Measurements from ENCODE around the gene CCDC194. TPM values are rescaled to one million over a fixed set of nuclear protein-coding genes. Genes with fewer than 3 reads are reported as not detected.

The CCDC194 gene
- total and polyA plus RNA-seq, 2 donors from 2014 or later: 0.57 TPM; not detected in 1

DNA sequence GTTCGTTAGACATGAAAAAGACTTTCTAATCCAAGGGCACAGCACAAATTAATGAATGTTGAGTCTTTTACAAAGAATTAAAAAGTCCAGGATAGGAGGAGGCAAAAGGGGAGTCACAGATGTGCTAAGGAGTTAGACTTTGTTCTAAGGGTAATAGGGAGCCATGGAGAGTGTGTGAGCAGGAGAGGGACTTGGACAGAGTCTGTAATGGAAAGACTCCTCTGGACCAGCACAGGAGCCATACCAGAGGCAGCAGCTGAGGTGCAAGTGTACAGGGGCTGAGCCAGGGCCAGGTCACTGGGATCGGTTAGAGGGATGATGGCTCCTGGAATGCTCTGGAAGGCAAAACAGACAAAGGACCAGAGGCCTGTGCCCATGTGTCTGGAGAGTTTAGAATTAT lies 46.1 kb downstream of the CCDC194 start:
- no peaks in the 10 kb centered on the region for H3K27me3 ChIP-seq (ENCODE audit: control insufficient read depth, insufficient read depth, low read length)
- TF ChIP-seq, protein P1, sequence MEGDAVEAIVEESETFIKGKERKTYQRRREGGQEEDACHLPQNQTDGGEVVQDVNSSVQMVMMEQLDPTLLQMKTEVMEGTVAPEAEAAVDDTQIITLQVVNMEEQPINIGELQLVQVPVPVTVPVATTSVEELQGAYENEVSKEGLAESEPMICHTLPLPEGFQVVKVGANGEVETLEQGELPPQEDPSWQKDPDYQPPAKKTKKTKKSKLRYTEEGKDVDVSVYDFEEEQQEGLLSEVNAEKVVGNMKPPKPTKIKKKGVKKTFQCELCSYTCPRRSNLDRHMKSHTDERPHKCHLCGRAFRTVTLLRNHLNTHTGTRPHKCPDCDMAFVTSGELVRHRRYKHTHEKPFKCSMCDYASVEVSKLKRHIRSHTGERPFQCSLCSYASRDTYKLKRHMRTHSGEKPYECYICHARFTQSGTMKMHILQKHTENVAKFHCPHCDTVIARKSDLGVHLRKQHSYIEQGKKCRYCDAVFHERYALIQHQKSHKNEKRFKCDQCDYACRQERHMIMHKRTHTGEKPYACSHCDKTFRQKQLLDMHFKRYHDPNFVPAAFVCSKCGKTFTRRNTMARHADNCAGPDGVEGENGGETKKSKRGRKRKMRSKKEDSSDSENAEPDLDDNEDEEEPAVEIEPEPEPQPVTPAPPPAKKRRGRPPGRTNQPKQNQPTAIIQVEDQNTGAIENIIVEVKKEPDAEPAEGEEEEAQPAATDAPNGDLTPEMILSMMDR (IDR thresholded peaks at IDR 0.05; ENCODE audit: borderline replicate concordance, extremely low read depth, insufficient read depth): no peak
- H3K4me3 ChIP-seq (ENCODE audit: low read length in 3 of 3): no peak overlapping the region
- intact Hi-C loops (cut with DNase I): no loop called here
- FAIRE-seq (no peak), DNase-seq (no peak)
- no peaks in the 10 kb centered on the region for H3K9me3 ChIP-seq (ENCODE audit: control insufficient read depth in 2 of 3, insufficient read depth in 1 of 3, low read length in 3 of 3)
- peak overlapping the region; percentile 51 to 54 for H3K27ac ChIP-seq (ENCODE audit: low read depth in 2 of 2, low read length in 2 of 2)
- H3K9ac ChIP-seq (ENCODE audit: low read length in 3 of 3): no peak overlapping the region
- peaks cover 0 to 7% (median 0%) of the 10 kb centered on the region in 3 donors for H3K4me1 ChIP-seq (ENCODE audit: control insufficient read depth in 2 of 3, insufficient read depth in 2 of 3, low read depth in 1 of 3, low read length in 3 of 3)
- H3K36me3 ChIP-seq (ENCODE audit: control insufficient read depth in 2 of 3, insufficient read depth in 3 of 3, low read length in 3 of 3): no peaks in the 10 kb centered on the region

DNA sequence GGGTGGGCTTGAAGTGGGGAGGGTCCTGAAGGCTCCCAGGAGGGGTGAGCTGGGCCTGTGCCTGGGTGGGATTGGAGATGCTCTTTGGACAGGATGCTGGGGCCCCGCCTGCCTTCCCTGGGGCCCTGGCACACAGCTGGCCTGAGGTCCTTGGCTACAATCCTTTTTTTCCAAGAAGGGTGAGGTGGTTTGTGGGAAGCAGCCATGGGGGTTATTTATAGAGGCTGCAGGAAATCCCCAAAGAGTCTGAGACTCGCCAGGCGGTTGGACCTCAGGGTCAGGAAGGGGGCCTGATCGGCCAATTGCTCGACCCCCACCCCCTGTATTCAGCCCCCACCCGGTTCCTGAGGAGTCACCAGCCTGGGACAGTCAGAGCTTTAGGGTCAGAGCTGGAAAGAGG lies 46.6 kb downstream of the CCDC194 start:
- Histone ChIP-seq H3K9ac (ENCODE audit: low read length in 3 of 3) (no peak overlapping the region), H3K27me3 (ENCODE audit: control insufficient read depth, insufficient read depth, low read length) (no peaks in the 10 kb centered on the region), H3K9me3 (ENCODE audit: control insufficient read depth in 2 of 3, insufficient read depth in 1 of 3, low read length in 3 of 3) (no peaks in the 10 kb centered on the region), H3K4me1 (ENCODE audit: control insufficient read depth in 2 of 3, insufficient read depth in 2 of 3, low read depth in 1 of 3, low read length in 3 of 3) (peaks cover 0 to 4% (median 0%) of the 10 kb centered on the region in 3 donors), H3K36me3 (ENCODE audit: control insufficient read depth in 2 of 3, insufficient read depth in 3 of 3, low read length in 3 of 3) (no peaks in the 10 kb centered on the region), H3K4me3 (ENCODE audit: low read length in 3 of 3) (no peak overlapping the region), H3K27ac (ENCODE audit: low read depth in 2 of 2, low read length in 2 of 2) (peak overlapping the region; percentile 22 to 54)
- DNase-seq (peak in 1 of 5 donors; percentile 85), FAIRE-seq (no peak)
- intact Hi-C loops (cut with DNase I): no loop called here
- TF ChIP-seq, protein P1 (IDR thresholded peaks at IDR 0.05; ENCODE audit: borderline replicate concordance, extremely low read depth, insufficient read depth): no peak

DNA sequence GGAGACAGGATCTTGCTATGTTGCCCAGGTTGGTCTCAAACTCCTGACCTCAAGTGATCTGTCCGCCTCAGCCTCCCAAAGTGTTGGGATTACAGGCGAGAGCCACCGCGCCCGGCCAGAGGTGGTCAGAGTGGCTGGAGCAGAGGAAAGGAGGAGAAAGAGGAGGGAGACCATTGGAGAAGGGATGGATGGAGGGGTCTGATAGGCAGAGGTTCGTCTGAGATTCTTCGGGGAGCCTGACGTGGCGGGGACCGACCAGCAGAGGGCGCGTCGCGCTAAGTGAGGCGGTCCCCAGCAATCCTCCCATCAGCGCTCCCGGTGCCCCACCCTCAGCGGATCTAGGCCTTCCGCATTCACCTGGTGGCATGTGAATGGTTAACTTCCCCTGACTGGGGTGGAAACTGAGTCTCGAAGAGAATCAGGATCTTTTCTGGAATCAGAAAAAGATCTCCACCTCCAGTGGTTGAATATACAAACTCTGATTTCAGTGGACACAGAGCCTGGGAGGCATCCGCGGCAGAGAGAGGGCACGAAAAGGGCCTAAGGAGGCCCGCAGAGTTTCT lies 47.8 kb downstream of the CCDC194 start:
- intact Hi-C loops (cut with DNase I): no loop called here
- DNase-seq (peak; percentile 75 to 89 (median 83)), FAIRE-seq (no peak)
- H3K9ac ChIP-seq (ENCODE audit: low read length in 3 of 3): no peak overlapping the region
- H3K27me3 ChIP-seq (ENCODE audit: control insufficient read depth, insufficient read depth, low read length): no peaks in the 10 kb centered on the region
- H3K4me3 ChIP-seq (ENCODE audit: low read length in 3 of 3): no peak overlapping the region
- no peaks in the 10 kb centered on the region for H3K36me3 ChIP-seq (ENCODE audit: control insufficient read depth in 2 of 3, insufficient read depth in 3 of 3, low read length in 3 of 3)
- H3K9me3 ChIP-seq (ENCODE audit: control insufficient read depth in 2 of 3, insufficient read depth in 1 of 3, low read length in 3 of 3): no peaks in the 10 kb centered on the region
- TF ChIP-seq, protein P1 (IDR thresholded peaks at IDR 0.05; ENCODE audit: borderline replicate concordance, extremely low read depth, insufficient read depth): peak; percentile 89
- H3K27ac ChIP-seq (ENCODE audit: low read depth in 2 of 2, low read length in 2 of 2): no peak overlapping the region
- peaks cover 0 to 4% (median 0%) of the 10 kb centered on the region in 3 donors for H3K4me1 ChIP-seq (ENCODE audit: control insufficient read depth in 2 of 3, insufficient read depth in 2 of 3, low read depth in 1 of 3, low read length in 3 of 3)

DNA sequence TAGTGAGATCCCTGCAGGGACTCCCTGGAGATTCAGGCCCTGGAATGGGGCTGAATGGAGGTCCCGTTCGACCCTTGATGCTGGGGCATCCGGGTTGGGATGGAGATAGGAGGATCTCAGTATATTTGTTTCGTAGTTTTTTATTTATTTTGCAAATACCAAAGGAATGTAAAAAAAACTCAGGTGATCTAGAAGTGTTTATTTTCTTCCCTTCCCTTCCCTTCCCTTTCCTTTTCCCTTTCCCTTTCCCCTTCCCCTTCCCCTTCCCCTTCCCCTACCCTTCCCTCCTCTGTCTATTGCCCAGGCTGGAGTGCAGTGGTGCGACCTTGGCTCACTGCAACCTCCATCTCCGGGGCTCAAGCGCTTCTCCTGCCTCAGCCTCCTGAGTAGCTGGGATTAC lies 52.2 kb downstream of the CCDC194 start:
- intact Hi-C loops (cut with DNase I): no loop called here
- Histone ChIP-seq H3K27me3 (ENCODE audit: control insufficient read depth, insufficient read depth, low read length) (no peaks in the 10 kb centered on the region), H3K27ac (ENCODE audit: low read depth in 2 of 2, low read length in 2 of 2) (no peak overlapping the region), H3K36me3 (ENCODE audit: control insufficient read depth in 2 of 3, insufficient read depth in 3 of 3, low read length in 3 of 3) (no peaks in the 10 kb centered on the region), H3K9ac (ENCODE audit: low read length in 3 of 3) (no peak overlapping the region), H3K9me3 (ENCODE audit: control insufficient read depth in 2 of 3, insufficient read depth in 1 of 3, low read length in 3 of 3) (no peaks in the 10 kb centered on the region), H3K4me1 (ENCODE audit: control insufficient read depth in 2 of 3, insufficient read depth in 2 of 3, low read depth in 1 of 3, low read length in 3 of 3) (peaks cover 0 to 11% (median 0%) of the 10 kb centered on the region in 3 donors), H3K4me3 (ENCODE audit: low read length in 3 of 3) (no peak overlapping the region)
- TF ChIP-seq, protein P1 (IDR thresholded peaks at IDR 0.05; ENCODE audit: borderline replicate concordance, extremely low read depth, insufficient read depth): no peak
- DNase-seq: no peak
- FAIRE-seq: no peak
